Measurements from ENCODE around the gene MKS1.

Gene MKS1

DNA sequence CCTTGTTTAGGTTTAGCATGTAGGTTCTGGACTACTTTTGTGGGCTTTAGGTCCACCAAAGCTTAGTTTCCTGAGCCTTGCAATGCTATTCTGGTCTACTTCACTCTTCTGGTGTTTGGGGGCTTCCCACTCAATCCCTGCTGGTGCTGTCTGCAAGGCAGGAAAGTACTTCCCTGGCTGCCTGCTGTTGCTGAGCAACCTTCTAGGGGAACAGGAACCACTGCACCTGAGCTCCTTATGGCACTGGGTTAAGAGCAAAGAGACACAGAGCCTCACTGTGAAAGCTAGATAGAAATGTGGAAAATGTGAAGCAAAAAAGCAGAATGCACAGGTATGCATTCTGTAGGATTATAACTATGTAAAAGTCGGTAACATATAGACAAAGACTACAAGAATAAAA, 44.7 kb upstream of the MKS1 start:
- no peaks in the 10 kb centered on the region for H3K79me2 ChIP-seq (ENCODE audit: low read length)
- no peaks in the 10 kb centered on the region for H4K20me1 ChIP-seq (ENCODE audit: insufficient read depth, low read length)
- H3K9me2 ChIP-seq (replicated peaks; ENCODE audit: insufficient read depth, low read length): no peaks in the 10 kb centered on the region
- H3K4me1 ChIP-seq (ENCODE audit: low read length): no peaks in the 10 kb centered on the region
- H3F3A ChIP-seq (ENCODE audit: insufficient read depth, low read length): no peaks in the 10 kb centered on the region
- no peak for DNase-seq
- H3K9ac ChIP-seq (ENCODE audit: low read length): no peak overlapping the region
- H3K9me3 ChIP-seq (replicated peaks; ENCODE audit: insufficient read depth, low read length): no peaks in the 10 kb centered on the region
- H3K27me3 ChIP-seq (replicated peaks; ENCODE audit: insufficient read depth, low read length): peaks cover 39% of the 10 kb centered on the region
- no peak overlapping the region for H3K27ac ChIP-seq (ENCODE audit: low read length)
- no peak overlapping the region for H2AFZ ChIP-seq (ENCODE audit: low read length)
- H3K4me2 ChIP-seq (ENCODE audit: low read depth, low read length): no peak overlapping the region
- no peak overlapping the region for H3K4me3 ChIP-seq (ENCODE audit: low read length)
- no peaks in the 10 kb centered on the region for H3K36me3 ChIP-seq (replicated peaks; ENCODE audit: insufficient read depth, low read length)
- TF ChIP-seq EZH2 (optimal IDR thresholded peaks at IDR 0.05; ENCODE audit: low read depth, low read length): no peak

DNA sequence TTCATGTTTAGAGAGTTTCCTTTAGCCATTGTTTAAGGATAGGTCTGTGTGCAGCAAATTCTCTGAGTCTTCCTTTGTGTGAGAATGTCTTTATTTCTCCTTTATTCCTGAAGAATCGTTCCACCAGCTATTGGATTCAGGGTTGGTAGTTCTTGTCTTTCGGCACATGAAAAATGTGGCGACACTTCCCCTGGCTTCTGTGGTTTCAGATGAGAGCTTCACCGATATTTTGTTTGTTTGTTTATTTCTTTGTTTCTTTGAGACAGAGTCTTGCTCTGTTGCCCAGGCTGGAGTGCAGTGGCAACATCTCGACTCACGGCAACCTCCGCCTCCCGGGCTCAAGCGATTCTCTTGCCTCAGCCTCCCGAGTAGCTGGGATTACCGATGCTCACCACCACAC, 43.1 kb upstream of the MKS1 start:
- Histone ChIP-seq H3K9ac (ENCODE audit: low read length) (no peak overlapping the region), H3K27ac (ENCODE audit: low read length) (no peak overlapping the region), H4K20me1 (ENCODE audit: insufficient read depth, low read length) (no peaks in the 10 kb centered on the region), H3K4me1 (ENCODE audit: low read length) (no peaks in the 10 kb centered on the region), H3F3A (ENCODE audit: insufficient read depth, low read length) (no peaks in the 10 kb centered on the region), H3K9me2 (replicated peaks; ENCODE audit: insufficient read depth, low read length) (no peaks in the 10 kb centered on the region), H3K79me2 (ENCODE audit: low read length) (no peaks in the 10 kb centered on the region), H3K9me3 (replicated peaks; ENCODE audit: insufficient read depth, low read length) (no peaks in the 10 kb centered on the region), H3K27me3 (replicated peaks; ENCODE audit: insufficient read depth, low read length) (peaks cover 46% of the 10 kb centered on the region), H2AFZ (ENCODE audit: low read length) (no peak overlapping the region), H3K36me3 (replicated peaks; ENCODE audit: insufficient read depth, low read length) (no peaks in the 10 kb centered on the region), H3K4me2 (ENCODE audit: low read depth, low read length) (no peak overlapping the region), H3K4me3 (ENCODE audit: low read length) (no peak overlapping the region)
- DNase-seq: no peak
- TF ChIP-seq EZH2 (optimal IDR thresholded peaks at IDR 0.05; ENCODE audit: low read depth, low read length) (no peak), EZH2phosphoT487 (IDR thresholded peaks at IDR 0.05; ENCODE audit: low read length) (no peak)
- TF ChIP-seq, protein P1, sequence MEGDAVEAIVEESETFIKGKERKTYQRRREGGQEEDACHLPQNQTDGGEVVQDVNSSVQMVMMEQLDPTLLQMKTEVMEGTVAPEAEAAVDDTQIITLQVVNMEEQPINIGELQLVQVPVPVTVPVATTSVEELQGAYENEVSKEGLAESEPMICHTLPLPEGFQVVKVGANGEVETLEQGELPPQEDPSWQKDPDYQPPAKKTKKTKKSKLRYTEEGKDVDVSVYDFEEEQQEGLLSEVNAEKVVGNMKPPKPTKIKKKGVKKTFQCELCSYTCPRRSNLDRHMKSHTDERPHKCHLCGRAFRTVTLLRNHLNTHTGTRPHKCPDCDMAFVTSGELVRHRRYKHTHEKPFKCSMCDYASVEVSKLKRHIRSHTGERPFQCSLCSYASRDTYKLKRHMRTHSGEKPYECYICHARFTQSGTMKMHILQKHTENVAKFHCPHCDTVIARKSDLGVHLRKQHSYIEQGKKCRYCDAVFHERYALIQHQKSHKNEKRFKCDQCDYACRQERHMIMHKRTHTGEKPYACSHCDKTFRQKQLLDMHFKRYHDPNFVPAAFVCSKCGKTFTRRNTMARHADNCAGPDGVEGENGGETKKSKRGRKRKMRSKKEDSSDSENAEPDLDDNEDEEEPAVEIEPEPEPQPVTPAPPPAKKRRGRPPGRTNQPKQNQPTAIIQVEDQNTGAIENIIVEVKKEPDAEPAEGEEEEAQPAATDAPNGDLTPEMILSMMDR (IDR thresholded peaks at IDR 0.05; ENCODE audit: low read length): no peak

DNA sequence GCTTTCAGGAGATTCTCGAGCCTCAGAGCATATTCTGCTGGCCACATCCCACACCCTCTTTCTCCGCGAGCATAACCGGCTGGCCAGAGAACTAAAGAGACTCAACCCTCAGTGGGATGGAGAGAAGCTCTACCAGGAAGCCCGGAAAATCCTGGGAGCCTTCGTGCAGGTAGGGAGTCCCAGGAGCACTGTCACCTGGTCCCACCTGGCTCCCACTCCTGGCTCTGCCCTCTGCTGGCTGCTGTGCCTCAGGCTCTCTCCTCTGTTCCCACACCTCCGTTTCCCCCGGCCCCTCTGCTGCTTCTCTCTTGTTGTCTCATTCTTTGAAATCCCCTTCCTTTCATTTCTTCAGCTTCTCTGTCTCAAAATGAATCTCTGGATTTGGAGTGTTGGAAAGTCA, 35.7 kb upstream of the MKS1 start:
- no peaks in the 10 kb centered on the region for H3F3A ChIP-seq (ENCODE audit: insufficient read depth, low read length)
- H3K4me1 ChIP-seq (ENCODE audit: low read length): peaks cover 3% of the 10 kb centered on the region
- H2AFZ ChIP-seq (ENCODE audit: low read length): no peak overlapping the region
- no peak overlapping the region for H3K9ac ChIP-seq (ENCODE audit: low read length)
- no peak for DNase-seq
- H3K79me2 ChIP-seq (ENCODE audit: low read length): no peaks in the 10 kb centered on the region
- no peaks in the 10 kb centered on the region for H4K20me1 ChIP-seq (ENCODE audit: insufficient read depth, low read length)
- TF ChIP-seq, protein P1 (IDR thresholded peaks at IDR 0.05; ENCODE audit: low read length): peak; percentile 31
- TF ChIP-seq EZH2phosphoT487 (IDR thresholded peaks at IDR 0.05; ENCODE audit: low read length) (no peak), EZH2 (optimal IDR thresholded peaks at IDR 0.05; ENCODE audit: low read depth, low read length) (no peak)
- H3K4me2 ChIP-seq (ENCODE audit: low read depth, low read length): no peak overlapping the region
- no peaks in the 10 kb centered on the region for H3K9me3 ChIP-seq (replicated peaks; ENCODE audit: insufficient read depth, low read length)
- H3K27ac ChIP-seq (ENCODE audit: low read length): no peak overlapping the region
- no peaks in the 10 kb centered on the region for H3K9me2 ChIP-seq (replicated peaks; ENCODE audit: insufficient read depth, low read length)
- H3K4me3 ChIP-seq (ENCODE audit: low read length): no peak overlapping the region
- no peaks in the 10 kb centered on the region for H3K36me3 ChIP-seq (replicated peaks; ENCODE audit: insufficient read depth, low read length)
- peaks cover 70% of the 10 kb centered on the region for H3K27me3 ChIP-seq (replicated peaks; ENCODE audit: insufficient read depth, low read length)

DNA sequence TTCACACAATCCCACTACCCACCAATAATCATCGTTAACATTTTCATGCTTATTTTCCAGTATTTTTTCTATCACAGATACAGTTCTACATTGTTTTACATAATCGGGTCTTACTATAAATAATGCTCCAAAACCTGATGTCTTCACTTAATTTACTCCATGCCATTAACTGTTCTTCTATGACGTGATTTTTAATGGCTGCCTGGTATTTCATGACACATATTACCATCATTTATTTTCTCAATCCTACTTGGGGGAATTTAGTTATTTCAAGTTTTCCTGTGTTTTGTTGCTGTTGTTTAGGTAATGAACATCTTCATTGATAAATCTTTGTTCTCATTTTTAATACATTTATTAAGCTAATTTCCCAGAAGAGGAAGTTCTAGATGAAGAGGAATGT, 34.0 kb upstream of the MKS1 start:
- no peak overlapping the region for H2AFZ ChIP-seq (ENCODE audit: low read length)
- no peak overlapping the region for H3K4me2 ChIP-seq (ENCODE audit: low read depth, low read length)
- H3K79me2 ChIP-seq (ENCODE audit: low read length): no peaks in the 10 kb centered on the region
- no peak overlapping the region for H3K9ac ChIP-seq (ENCODE audit: low read length)
- no peaks in the 10 kb centered on the region for H3K36me3 ChIP-seq (replicated peaks; ENCODE audit: insufficient read depth, low read length)
- TF ChIP-seq, protein P1 (IDR thresholded peaks at IDR 0.05; ENCODE audit: low read length): no peak
- no peak overlapping the region for H3K4me3 ChIP-seq (ENCODE audit: low read length)
- no peaks in the 10 kb centered on the region for H3K9me2 ChIP-seq (replicated peaks; ENCODE audit: insufficient read depth, low read length)
- H3K4me1 ChIP-seq (ENCODE audit: low read length): peaks cover 5% of the 10 kb centered on the region
- H3K27ac ChIP-seq (ENCODE audit: low read length): no peak overlapping the region
- DNase-seq: no peak
- peaks cover 70% of the 10 kb centered on the region for H3K27me3 ChIP-seq (replicated peaks; ENCODE audit: insufficient read depth, low read length)
- no peaks in the 10 kb centered on the region for H4K20me1 ChIP-seq (ENCODE audit: insufficient read depth, low read length)
- H3K9me3 ChIP-seq (replicated peaks; ENCODE audit: insufficient read depth, low read length): no peaks in the 10 kb centered on the region
- no peaks in the 10 kb centered on the region for H3F3A ChIP-seq (ENCODE audit: insufficient read depth, low read length)

Measured in MM.1S (cell line).